Thyroid gland (tissue), 4 donors: ENCODE results near the gene TMEM38A. TPM values are rescaled to one million over a fixed set of nuclear protein-coding genes. Genes with fewer than 3 reads are reported as not detected.

ENCODE experiments used
- DNase-seq, 2 donors: peaks; one replicate each; pipeline ENCODE4 v3.0.0-alpha.2; 2019
- H3K27ac ChIP-seq, 3 donors: fragments of 200-600 bp; sonication (generic); 1 replicate in 2 of 3; 2 replicates in 1 of 3; pipeline ENCODE4 v1.5.1; 2016 to 2019; ENCODE audit warnings: mild to moderate bottlenecking in 1 of 3, moderate library complexity in 1 of 3
- H3K27me3 ChIP-seq: fragments of 200-600 bp; sonication (generic); one replicate; pipeline ENCODE4 v1.5.1; 2019
- H3K36me3 ChIP-seq, 2 donors: fragments of 200-600 bp; sonication (generic); one replicate each; pipeline ENCODE4 v1.5.1; 2016 to 2019
- H3K4me1 ChIP-seq, 2 donors: fragments of 200-600 bp; sonication (generic); one replicate each; pipeline ENCODE4 v1.5.1; 2017 to 2019
- H3K4me3 ChIP-seq, 3 donors: fragments of 200-600 bp; sonication (generic); replicated peaks in 1 of 3; 1 replicate in 2 of 3; 2 replicates in 1 of 3; pipeline ENCODE4 v1.5.1; 2016; ENCODE audit warnings: mild to moderate bottlenecking in 1 of 3
- H3K9me3 ChIP-seq: fragments of 200-600 bp; sonication (generic); one replicate; pipeline ENCODE4 v1.5.1; 2017
- POLR2A ChIP-seq, 2 donors: fragments of 450-650 bp; IDR thresholded peaks; one replicate each; pipeline ENCODE4 v1.6.1; 2017; ENCODE audit warnings: antibody characterized with exemption in 2 of 2, mild to moderate bottlenecking in 2 of 2, moderate library complexity in 1 of 2
- WGBS, 2 donors: methylation state at CpG; one replicate each; pipeline ENCODE4 v1.1.5; 2017; 5-methylcytosine and 5-hydroxymethylcytosine counted together
- intact Hi-C: fragments of 100-400 bp; cut with DNase I; formaldehyde crosslinking; loops from one replicate; pipeline ENCODE4 v1.15.1; 2023
- total RNA-seq, 4 donors: library from RNA; depleted of rRNA; stranded (reverse); fragments of >200 nt; gene quantifications; one replicate each; pipeline ENCODE4 v1.2.3, GENCODE V29; 2016
- TF ChIP-seq, protein P1 (sequence below), 6 experiments: fragments of 200-600 bp in 3 of 6; fragments of 450-650 bp in 3 of 6; sonication (generic) in 3 of 6; IDR thresholded peaks; one replicate each; pipeline ENCODE4 v1.5.1; 2016 to 2019; ENCODE audit warnings: antibody characterized with exemption in 6 of 6, mild to moderate bottlenecking in 2 of 6, inconsistent platforms in 1 of 6, moderate library complexity in 1 of 6

TMEM38A gene
- total RNA-seq, 4 donors from 2014 or later: 3.2 to 7.8 (median 5.6) TPM

DNA sequence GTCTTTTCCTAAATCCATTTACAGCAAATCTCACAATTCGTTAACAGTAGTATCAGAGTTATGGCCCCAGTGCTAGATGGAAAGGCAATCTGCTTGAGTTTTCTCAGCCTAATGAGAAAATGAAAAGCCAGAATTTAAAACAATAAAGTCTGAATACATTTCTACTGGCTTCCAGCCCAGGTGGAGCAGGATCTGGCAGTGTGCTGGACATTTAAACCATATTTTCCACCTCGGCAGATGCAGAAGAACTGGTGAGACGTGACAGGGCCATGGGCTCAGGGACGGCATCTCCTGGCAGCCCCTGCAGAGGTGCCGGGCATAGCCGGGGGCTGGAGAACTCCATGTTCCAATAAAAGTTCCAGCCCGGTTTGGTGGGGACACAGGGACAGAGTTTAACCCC, 8.1 kb upstream of the TMEM38A start:
- WGBS, 2 donors: 78 to 84% methylated on average over 7 of the region's 7 CpGs
- no peak overlapping the region for H3K27ac ChIP-seq
- TF ChIP-seq, protein P1, sequence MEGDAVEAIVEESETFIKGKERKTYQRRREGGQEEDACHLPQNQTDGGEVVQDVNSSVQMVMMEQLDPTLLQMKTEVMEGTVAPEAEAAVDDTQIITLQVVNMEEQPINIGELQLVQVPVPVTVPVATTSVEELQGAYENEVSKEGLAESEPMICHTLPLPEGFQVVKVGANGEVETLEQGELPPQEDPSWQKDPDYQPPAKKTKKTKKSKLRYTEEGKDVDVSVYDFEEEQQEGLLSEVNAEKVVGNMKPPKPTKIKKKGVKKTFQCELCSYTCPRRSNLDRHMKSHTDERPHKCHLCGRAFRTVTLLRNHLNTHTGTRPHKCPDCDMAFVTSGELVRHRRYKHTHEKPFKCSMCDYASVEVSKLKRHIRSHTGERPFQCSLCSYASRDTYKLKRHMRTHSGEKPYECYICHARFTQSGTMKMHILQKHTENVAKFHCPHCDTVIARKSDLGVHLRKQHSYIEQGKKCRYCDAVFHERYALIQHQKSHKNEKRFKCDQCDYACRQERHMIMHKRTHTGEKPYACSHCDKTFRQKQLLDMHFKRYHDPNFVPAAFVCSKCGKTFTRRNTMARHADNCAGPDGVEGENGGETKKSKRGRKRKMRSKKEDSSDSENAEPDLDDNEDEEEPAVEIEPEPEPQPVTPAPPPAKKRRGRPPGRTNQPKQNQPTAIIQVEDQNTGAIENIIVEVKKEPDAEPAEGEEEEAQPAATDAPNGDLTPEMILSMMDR (IDR thresholded peaks at IDR 0.05): no peak
- no peak for TF ChIP-seq POLR2A (IDR thresholded peaks at IDR 0.05)
- H3K9me3 ChIP-seq: no peaks in the 10 kb centered on the region
- no peak for DNase-seq
- no peaks in the 10 kb centered on the region for H3K4me1 ChIP-seq
- intact Hi-C loops: no loop called here
- H3K4me3 ChIP-seq: no peak overlapping the region
- H3K36me3 ChIP-seq: peaks cover 34 to 53% of the 10 kb centered on the region in 2 donors
- H3K27me3 ChIP-seq: no peaks in the 10 kb centered on the region

GRCh38 chr19:16654140-16654539, 6.8 kb upstream of the TMEM38A start:
- Histone ChIP-seq H3K4me3 (no peak overlapping the region), H3K27me3 (no peaks in the 10 kb centered on the region), H3K36me3 (peaks cover 34 to 61% of the 10 kb centered on the region in 2 donors), H3K4me1 (peaks cover 8 to 10% of the 10 kb centered on the region in 2 donors), H3K9me3 (no peaks in the 10 kb centered on the region), H3K27ac (no peak overlapping the region)
- no peak for DNase-seq
- no peak for TF ChIP-seq POLR2A (IDR thresholded peaks at IDR 0.05)
- TF ChIP-seq, protein P1 (IDR thresholded peaks at IDR 0.05): no peak
- intact Hi-C loops: no loop called here
- WGBS, 2 donors: 93 to 98% methylated on average over 3 of the region's 3 CpGs

- peaks cover 12% of the 10 kb centered on the region in 2 donors for H3K4me1 ChIP-seq
- no peak overlapping the region for H3K27ac ChIP-seq
- H3K36me3 ChIP-seq: peaks cover 34 to 61% of the 10 kb centered on the region in 2 donors
- no peak overlapping the region for H3K4me3 ChIP-seq
- DNase-seq: no peak
- no peaks in the 10 kb centered on the region for H3K27me3 ChIP-seq
- WGBS, 2 donors: 92 to 96% methylated on average over 3 of the region's 3 CpGs
- no peaks in the 10 kb centered on the region for H3K9me3 ChIP-seq
- no peak for TF ChIP-seq POLR2A (IDR thresholded peaks at IDR 0.05)
- TF ChIP-seq, protein P1 (IDR thresholded peaks at IDR 0.05): no peak
- intact Hi-C loops: no loop called here
Observed at GRCh38 chr19:16654627-16655026, 6.3 kb upstream of the TMEM38A start.

- no peak overlapping the region for H3K4me3 ChIP-seq
- 89 to 91% methylated on average over 11 of the region's 11 CpGs for WGBS, 2 donors
- DNase-seq: no peak
- H3K4me1 ChIP-seq: peaks cover 12% of the 10 kb centered on the region in 2 donors
- intact Hi-C loops: no loop called here
- no peaks in the 10 kb centered on the region for H3K9me3 ChIP-seq
- no peak for TF ChIP-seq POLR2A (IDR thresholded peaks at IDR 0.05)
- TF ChIP-seq, protein P1 (IDR thresholded peaks at IDR 0.05): no peak
- no peaks in the 10 kb centered on the region for H3K27me3 ChIP-seq
- H3K27ac ChIP-seq: no peak overlapping the region
- H3K36me3 ChIP-seq: peaks cover 34 to 61% of the 10 kb centered on the region in 2 donors
Observed at GRCh38 chr19:16655727-16656126, 5.2 kb upstream of the TMEM38A start.

GRCh38 chr19:16657384-16657783, 3.6 kb upstream of the TMEM38A start:
- Histone ChIP-seq H3K9me3 (no peaks in the 10 kb centered on the region), H3K27ac (no peak overlapping the region), H3K4me3 (no peak overlapping the region), H3K4me1 (peaks cover 15 to 23% of the 10 kb centered on the region in 2 donors), H3K27me3 (no peaks in the 10 kb centered on the region), H3K36me3 (peaks cover 21 to 49% of the 10 kb centered on the region in 2 donors)
- intact Hi-C loops: no loop called here
- TF ChIP-seq, protein P1 (IDR thresholded peaks at IDR 0.05): no peak
- no peak for TF ChIP-seq POLR2A (IDR thresholded peaks at IDR 0.05)
- 89 to 94% methylated on average over 5 of the region's 5 CpGs for WGBS, 2 donors
- no peak for DNase-seq
